ENCODE results near the gene VPS72. TPM values are rescaled to one million over a fixed set of nuclear protein-coding genes. Genes with fewer than 3 reads are reported as not detected.
A peak's percentile ranks its signal among the peaks of the same experiment; 100 is the strongest.

VPS72 gene
- total and polyA plus RNA-seq, 2 of the 13 experiments (the other 11 are each of a cell fraction or from before 2014, with no cell fraction given): 33.7 to 34.5 TPM

DNA sequence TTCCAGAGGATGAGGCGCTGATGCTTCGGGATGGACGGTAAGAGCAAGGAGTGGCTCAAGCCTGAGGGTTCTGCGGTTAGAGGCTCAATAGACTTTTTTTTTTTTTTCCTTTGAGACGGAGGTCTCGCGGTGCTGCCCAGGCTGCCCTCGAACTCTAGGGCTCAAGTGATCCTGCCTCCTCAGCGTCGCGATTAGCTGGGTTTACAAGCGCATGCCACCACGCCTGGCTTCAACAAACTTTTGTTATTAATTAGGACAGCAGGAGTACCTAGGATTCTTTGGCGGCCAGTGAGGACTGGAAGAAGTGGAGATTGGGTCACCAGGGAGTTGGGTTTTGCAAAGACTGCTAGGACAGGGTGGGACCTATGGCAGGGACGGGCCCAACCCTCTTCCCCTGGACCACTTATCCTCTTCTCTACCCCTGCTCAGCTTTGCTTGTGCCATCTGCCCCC lies 23.5 kb downstream of the VPS72 start (continued):
- TF ChIP-seq, protein P1, sequence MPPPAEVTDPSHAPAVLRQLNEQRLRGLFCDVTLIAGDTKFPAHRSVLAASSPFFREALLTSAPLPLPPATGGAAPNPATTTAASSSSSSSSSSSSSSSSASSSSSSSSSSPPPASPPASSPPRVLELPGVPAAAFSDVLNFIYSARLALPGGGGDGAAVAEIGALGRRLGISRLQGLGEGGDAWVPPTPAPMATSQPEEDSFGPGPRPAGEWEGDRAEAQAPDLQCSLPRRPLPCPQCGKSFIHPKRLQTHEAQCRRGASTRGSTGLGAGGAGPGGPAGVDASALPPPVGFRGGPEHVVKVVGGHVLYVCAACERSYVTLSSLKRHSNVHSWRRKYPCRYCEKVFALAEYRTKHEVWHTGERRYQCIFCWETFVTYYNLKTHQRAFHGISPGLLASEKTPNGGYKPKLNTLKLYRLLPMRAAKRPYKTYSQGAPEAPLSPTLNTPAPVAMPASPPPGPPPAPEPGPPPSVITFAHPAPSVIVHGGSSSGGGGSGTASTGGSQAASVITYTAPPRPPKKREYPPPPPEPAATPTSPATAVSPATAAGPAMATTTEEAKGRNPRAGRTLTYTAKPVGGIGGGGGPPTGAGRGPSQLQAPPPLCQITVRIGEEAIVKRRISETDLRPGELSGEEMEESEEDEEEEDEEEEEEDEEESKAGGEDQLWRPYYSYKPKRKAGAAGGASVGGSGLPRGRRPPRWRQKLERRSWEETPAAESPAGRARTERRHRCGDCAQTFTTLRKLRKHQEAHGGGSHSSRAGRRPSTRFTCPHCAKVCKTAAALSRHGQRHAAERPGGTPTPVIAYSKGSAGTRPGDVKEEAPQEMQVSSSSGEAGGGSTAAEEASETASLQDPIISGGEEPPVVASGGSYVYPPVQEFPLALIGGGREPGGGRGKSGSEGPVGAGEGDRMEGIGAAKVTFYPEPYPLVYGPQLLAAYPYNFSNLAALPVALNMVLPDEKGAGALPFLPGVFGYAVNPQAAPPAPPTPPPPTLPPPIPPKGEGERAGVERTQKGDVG (CRISPR knock-in tag; IDR thresholded peaks at IDR 0.05; ENCODE audit: borderline replicate concordance): no peak
- TF ChIP-seq JUN (CRISPR knock-in tag; IDR thresholded peaks at IDR 0.05) (no peak), ARID2 (CRISPR knock-in tag; IDR thresholded peaks at IDR 0.05; ENCODE audit: borderline replicate concordance) (no peak), ZNF296 (CRISPR knock-in tag; conservative IDR thresholded peaks at IDR 0.05) (no peak), ZNF567 (CRISPR knock-in tag; IDR thresholded peaks at IDR 0.05; ENCODE audit: borderline replicate concordance) (no peak), NFKBIZ (CRISPR knock-in tag; IDR thresholded peaks at IDR 0.05) (no peak), NONO (IDR thresholded peaks at IDR 0.05) (no peak), NONO (CRISPR knock-in tag; conservative IDR thresholded peaks at IDR 0.05) (no peak), CHD2 (IDR thresholded peaks at IDR 0.05; ENCODE audit: low read depth, low read length) (peak; percentile 48; the same call in 1 of the 2 replicates), ZNF569 (CRISPR knock-in tag; IDR thresholded peaks at IDR 0.05; ENCODE audit: borderline replicate concordance) (no peak), GABPB1 (CRISPR knock-in tag; IDR thresholded peaks at IDR 0.05) (no peak)
- TF ChIP-seq, protein P2, sequence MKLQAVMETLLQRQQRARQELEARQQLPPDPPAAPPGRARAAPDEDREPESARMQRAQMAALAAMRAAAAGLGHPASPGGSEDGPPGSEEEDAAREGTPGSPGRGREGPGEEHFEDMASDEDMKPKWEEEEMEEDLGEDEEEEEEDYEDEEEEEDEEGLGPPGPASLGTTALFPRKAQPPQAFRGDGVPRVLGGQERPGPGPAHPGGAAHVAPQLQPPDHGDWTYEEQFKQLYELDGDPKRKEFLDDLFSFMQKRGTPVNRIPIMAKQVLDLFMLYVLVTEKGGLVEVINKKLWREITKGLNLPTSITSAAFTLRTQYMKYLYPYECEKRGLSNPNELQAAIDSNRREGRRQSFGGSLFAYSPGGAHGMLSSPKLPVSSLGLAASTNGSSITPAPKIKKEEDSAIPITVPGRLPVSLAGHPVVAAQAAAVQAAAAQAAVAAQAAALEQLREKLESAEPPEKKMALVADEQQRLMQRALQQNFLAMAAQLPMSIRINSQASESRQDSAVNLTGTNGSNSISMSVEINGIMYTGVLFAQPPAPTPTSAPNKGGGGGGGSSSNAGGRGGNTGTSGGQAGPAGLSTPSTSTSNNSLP (IDR thresholded peaks at IDR 0.05; ENCODE audit: low read depth, low read length): no peak
- TF ChIP-seq, protein P3, sequence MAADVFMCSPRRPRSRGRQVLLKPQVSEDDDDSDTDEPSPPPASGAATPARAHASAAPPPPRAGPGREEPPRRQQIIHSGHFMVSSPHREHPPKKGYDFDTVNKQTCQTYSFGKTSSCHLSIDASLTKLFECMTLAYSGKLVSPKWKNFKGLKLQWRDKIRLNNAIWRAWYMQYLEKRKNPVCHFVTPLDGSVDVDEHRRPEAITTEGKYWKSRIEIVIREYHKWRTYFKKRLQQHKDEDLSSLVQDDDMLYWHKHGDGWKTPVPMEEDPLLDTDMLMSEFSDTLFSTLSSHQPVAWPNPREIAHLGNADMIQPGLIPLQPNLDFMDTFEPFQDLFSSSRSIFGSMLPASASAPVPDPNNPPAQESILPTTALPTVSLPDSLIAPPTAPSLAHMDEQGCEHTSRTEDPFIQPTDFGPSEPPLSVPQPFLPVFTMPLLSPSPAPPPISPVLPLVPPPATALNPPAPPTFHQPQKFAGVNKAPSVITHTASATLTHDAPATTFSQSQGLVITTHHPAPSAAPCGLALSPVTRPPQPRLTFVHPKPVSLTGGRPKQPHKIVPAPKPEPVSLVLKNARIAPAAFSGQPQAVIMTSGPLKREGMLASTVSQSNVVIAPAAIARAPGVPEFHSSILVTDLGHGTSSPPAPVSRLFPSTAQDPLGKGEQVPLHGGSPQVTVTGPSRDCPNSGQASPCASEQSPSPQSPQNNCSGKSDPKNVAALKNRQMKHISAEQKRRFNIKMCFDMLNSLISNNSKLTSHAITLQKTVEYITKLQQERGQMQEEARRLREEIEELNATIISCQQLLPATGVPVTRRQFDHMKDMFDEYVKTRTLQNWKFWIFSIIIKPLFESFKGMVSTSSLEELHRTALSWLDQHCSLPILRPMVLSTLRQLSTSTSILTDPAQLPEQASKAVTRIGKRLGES (CRISPR knock-in tag; IDR thresholded peaks at IDR 0.05; ENCODE audit: borderline replicate concordance): no peak

Data from HepG2 (cell line).